Measurements from ENCODE around the gene SLC43A2.

DNA sequence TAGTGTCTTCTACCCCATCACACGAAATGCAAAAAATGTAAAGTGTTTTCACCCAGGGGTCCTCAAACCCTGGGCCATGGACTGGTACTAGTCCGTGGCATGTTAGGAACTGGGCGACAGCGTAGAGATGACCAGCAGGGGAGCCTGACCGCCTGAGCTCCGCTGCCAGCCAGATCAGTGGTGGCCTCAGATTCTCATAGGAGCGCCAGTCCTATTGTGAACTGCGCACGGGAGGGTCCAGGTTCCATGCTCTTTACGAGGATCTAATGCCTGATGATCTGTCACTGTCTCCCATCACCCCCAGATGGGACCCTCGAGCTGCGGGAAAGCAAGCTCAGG lies 12.4 kb upstream of the SLC43A2 start:
- TF ChIP-seq, protein P1, sequence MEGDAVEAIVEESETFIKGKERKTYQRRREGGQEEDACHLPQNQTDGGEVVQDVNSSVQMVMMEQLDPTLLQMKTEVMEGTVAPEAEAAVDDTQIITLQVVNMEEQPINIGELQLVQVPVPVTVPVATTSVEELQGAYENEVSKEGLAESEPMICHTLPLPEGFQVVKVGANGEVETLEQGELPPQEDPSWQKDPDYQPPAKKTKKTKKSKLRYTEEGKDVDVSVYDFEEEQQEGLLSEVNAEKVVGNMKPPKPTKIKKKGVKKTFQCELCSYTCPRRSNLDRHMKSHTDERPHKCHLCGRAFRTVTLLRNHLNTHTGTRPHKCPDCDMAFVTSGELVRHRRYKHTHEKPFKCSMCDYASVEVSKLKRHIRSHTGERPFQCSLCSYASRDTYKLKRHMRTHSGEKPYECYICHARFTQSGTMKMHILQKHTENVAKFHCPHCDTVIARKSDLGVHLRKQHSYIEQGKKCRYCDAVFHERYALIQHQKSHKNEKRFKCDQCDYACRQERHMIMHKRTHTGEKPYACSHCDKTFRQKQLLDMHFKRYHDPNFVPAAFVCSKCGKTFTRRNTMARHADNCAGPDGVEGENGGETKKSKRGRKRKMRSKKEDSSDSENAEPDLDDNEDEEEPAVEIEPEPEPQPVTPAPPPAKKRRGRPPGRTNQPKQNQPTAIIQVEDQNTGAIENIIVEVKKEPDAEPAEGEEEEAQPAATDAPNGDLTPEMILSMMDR (optimal IDR thresholded peaks at IDR 0.05 in 1 of 3, IDR thresholded peaks at IDR 0.05 in 1 of 3, conservative IDR thresholded peaks at IDR 0.05 in 1 of 3; ENCODE audit: extremely low read depth in 1 of 3, insufficient read depth in 2 of 3, low read length in 3 of 3), result no peak
- no peak for TF ChIP-seq EZH2 (IDR thresholded peaks at IDR 0.05; ENCODE audit: low read length)
